Measurements from ENCODE around the gene TBC1D9.
A peak's percentile ranks its signal among the peaks of the same experiment; 100 is the strongest.

TBC1D9 gene

GRCh38 chr4:140644470-140645185, 111.6 kb downstream of the TBC1D9 start:
- DNase-seq, result no peak

GRCh38 chr4:140643571-140644055, 112.6 kb downstream of the TBC1D9 start:
- DNase-seq, result no peak

GRCh38 chr4:140642674-140643437, 113.3 kb downstream of the TBC1D9 start:
- no peak for DNase-seq

- DNase-seq, result no peak
Observed at GRCh38 chr4:140641789-140642439, 114.3 kb downstream of the TBC1D9 start.

- DNase-seq, result no peak
Observed at GRCh38 chr4:140641105-140641555, 115.1 kb downstream of the TBC1D9 start.

- DNase-seq, result no peak
Observed at GRCh38 chr4:140640150-140640748, 115.9 kb downstream of the TBC1D9 start.

GRCh38 chr4:140639066-140639465, 117.1 kb downstream of the TBC1D9 start:
- no peak for DNase-seq

- DNase-seq, result peak in 1 of 2 experiments; percentile 21
Observed at GRCh38 chr4:140637836-140638235, 118.3 kb downstream of the TBC1D9 start.

- DNase-seq, result no peak
Observed at GRCh38 chr4:140635606-140636005, 120.6 kb downstream of the TBC1D9 start.

GRCh38 chr4:140633951-140634350, 122.2 kb downstream of the TBC1D9 start:
- no peak for DNase-seq

GRCh38 chr4:140633124-140633523, 123.1 kb downstream of the TBC1D9 start:
- no peak for DNase-seq

GRCh38 chr4:140630246-140630645, 125.9 kb downstream of the TBC1D9 start:
- no peak for DNase-seq

GRCh38 chr4:140628016-140628415, 128.2 kb downstream of the TBC1D9 start:
- no peak for DNase-seq

GRCh38 chr4:140626661-140627376, 129.4 kb downstream of the TBC1D9 start:
- no peak for DNase-seq

- no peak for DNase-seq
Observed at GRCh38 chr4:140622333-140622958, 133.7 kb downstream of the TBC1D9 start.

- DNase-seq, result no peak
Observed at GRCh38 chr4:140621161-140621560, 135.0 kb downstream of the TBC1D9 start.

- DNase-seq, result no peak
Observed at GRCh38 chr4:140617499-140618248, 138.5 kb downstream of the TBC1D9 start.

GRCh38 chr4:140615451-140615850, 140.7 kb downstream of the TBC1D9 start:
- DNase-seq, result no peak

- no peak for DNase-seq
Observed at GRCh38 chr4:140612357-140612756, 143.8 kb downstream of the TBC1D9 start.

- no peak for DNase-seq
Observed at GRCh38 chr4:140611854-140612253, 144.3 kb downstream of the TBC1D9 start.

Measured in NCI-H2081 (cell line).